GM21723 (cell line): ENCODE results near the gene DMRTB1.

Source experiments
- ATAC-seq: cut with Tn5 transposase; IDR thresholded peaks from one replicate; pipeline ENCODE4 v1.9.1; 2021; ENCODE audit warnings: mild to moderate bottlenecking, moderate library complexity; ENCODE audit not compliant: unreplicated experiment

The DMRTB1 gene

GRCh38 chr1:53459321-53460175, at the start of gene DMRTB1:
Gene DMRTB1, plus strand, starts transcription at chr1:53459399. Its CDS starts 55 bp downstream, at chr1:53459454.
- no peak for ATAC-seq

GRCh38 chr1:53409695-53410094, 49.5 kb upstream of the DMRTB1 start:
- no peak for ATAC-seq

- ATAC-seq, result no peak
Measured at GRCh38 chr1:53410100-53410541, 49.1 kb upstream of the DMRTB1 start.

- no peak for ATAC-seq
Measured at GRCh38 chr1:53410701-53411100, 48.5 kb upstream of the DMRTB1 start.

- ATAC-seq, result no peak
Measured at GRCh38 chr1:53411541-53412152, 47.6 kb upstream of the DMRTB1 start.

GRCh38 chr1:53412285-53413174, 46.7 kb upstream of the DMRTB1 start:
- ATAC-seq, result no peak

GRCh38 chr1:53413175-53414001, 45.8 kb upstream of the DMRTB1 start:
- no peak for ATAC-seq

GRCh38 chr1:53414632-53415031, 44.6 kb upstream of the DMRTB1 start:
- no peak for ATAC-seq

GRCh38 chr1:53415432-53415831, 43.8 kb upstream of the DMRTB1 start:
- no peak for ATAC-seq

GRCh38 chr1:53416269-53416813, 42.9 kb upstream of the DMRTB1 start:
- no peak for ATAC-seq

GRCh38 chr1:53417074-53417511, 42.1 kb upstream of the DMRTB1 start:
- no peak for ATAC-seq

- ATAC-seq, result no peak
Measured at GRCh38 chr1:53419034-53419433, 40.2 kb upstream of the DMRTB1 start.

- no peak for ATAC-seq
Measured at GRCh38 chr1:53420341-53420740, 38.9 kb upstream of the DMRTB1 start.

- no peak for ATAC-seq
Measured at GRCh38 chr1:53421208-53421607, 38.0 kb upstream of the DMRTB1 start.

- no peak for ATAC-seq
Measured at GRCh38 chr1:53430261-53430660, 28.9 kb upstream of the DMRTB1 start.

- ATAC-seq, result no peak
Measured at GRCh38 chr1:53430779-53431178, 28.4 kb upstream of the DMRTB1 start.

- ATAC-seq, result no peak
Measured at GRCh38 chr1:53431244-53431643, 28.0 kb upstream of the DMRTB1 start.

GRCh38 chr1:53431805-53432565, 27.2 kb upstream of the DMRTB1 start:
- no peak for ATAC-seq

- no peak for ATAC-seq
Measured at GRCh38 chr1:53432611-53433010, 26.6 kb upstream of the DMRTB1 start.
